Hepatocyte (in vitro differentiated cells): ENCODE data around the gene MYH11.

Experiments used
- EZH2 ChIP-seq: fragments of 200-600 bp; sonication (generic); IDR thresholded peaks from 2 replicates; pipeline ENCODE4 v1.6.1; 2016; ENCODE audit warnings: antibody characterized with exemption, mild to moderate bottlenecking, borderline replicate concordance
- TF ChIP-seq, protein P1 (sequence below): fragments of 200-600 bp; sonication (generic); IDR thresholded peaks from 2 replicates; pipeline ENCODE4 v1.5.1; 2016; ENCODE audit warnings: antibody characterized with exemption, mild to moderate bottlenecking; ENCODE audit not compliant: poor library complexity

GRCh38 chr16:15783985-15784384 is 72.8 kb downstream of the MYH11 start:
- no peak for TF ChIP-seq EZH2
- TF ChIP-seq, protein P1, sequence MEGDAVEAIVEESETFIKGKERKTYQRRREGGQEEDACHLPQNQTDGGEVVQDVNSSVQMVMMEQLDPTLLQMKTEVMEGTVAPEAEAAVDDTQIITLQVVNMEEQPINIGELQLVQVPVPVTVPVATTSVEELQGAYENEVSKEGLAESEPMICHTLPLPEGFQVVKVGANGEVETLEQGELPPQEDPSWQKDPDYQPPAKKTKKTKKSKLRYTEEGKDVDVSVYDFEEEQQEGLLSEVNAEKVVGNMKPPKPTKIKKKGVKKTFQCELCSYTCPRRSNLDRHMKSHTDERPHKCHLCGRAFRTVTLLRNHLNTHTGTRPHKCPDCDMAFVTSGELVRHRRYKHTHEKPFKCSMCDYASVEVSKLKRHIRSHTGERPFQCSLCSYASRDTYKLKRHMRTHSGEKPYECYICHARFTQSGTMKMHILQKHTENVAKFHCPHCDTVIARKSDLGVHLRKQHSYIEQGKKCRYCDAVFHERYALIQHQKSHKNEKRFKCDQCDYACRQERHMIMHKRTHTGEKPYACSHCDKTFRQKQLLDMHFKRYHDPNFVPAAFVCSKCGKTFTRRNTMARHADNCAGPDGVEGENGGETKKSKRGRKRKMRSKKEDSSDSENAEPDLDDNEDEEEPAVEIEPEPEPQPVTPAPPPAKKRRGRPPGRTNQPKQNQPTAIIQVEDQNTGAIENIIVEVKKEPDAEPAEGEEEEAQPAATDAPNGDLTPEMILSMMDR, result no peak
